RWPE2 (cell line): Measurements from ENCODE around the gene CACNG7.
"Not testable (repeated sequence)": the region's sequence is repeated elsewhere in the genome, so short reads cannot be mapped to it uniquely, and the experiment has no call there.

Source experiments
- ATAC-seq: fragments of 200-7000 bp; cut with Tn5 transposase; 3 replicates; pipeline ENCODE4 v1.9.1; 2021; ENCODE audit warnings: low read depth
- DNase-seq: peaks from one replicate; pipeline ENCODE4 v3.0.0-alpha.2; 2020; ENCODE audit warnings: low spot score
- H3K27ac ChIP-seq: fragments of 450-650 bp; 2 replicates; pipeline ENCODE4 v1.5.1; 2017; ENCODE audit warnings: mild to moderate bottlenecking; ENCODE audit not compliant: poor library complexity, severe bottlenecking
- H3K27me3 ChIP-seq: fragments of 250-450 bp; sonication (Bioruptor Pico); 2 replicates; pipeline ENCODE4 v1.5.1; 2021; ENCODE audit warnings: mild to moderate bottlenecking, moderate library complexity; ENCODE audit not compliant: insufficient read depth, poor library complexity, severe bottlenecking
- H3K36me3 ChIP-seq: fragments of 250-450 bp; sonication (Bioruptor Pico); 2 replicates; pipeline ENCODE4 v1.5.1; 2020; ENCODE audit warnings: low read depth, mild to moderate bottlenecking, moderate library complexity
- H3K4me1 ChIP-seq: fragments of 250-450 bp; sonication (Bioruptor Pico); 2 replicates; pipeline ENCODE4 v1.5.1; 2021; ENCODE audit warnings: mild to moderate bottlenecking, moderate library complexity; ENCODE audit not compliant: insufficient read depth, poor library complexity, severe bottlenecking
- H3K4me3 ChIP-seq: fragments of 250-450 bp; sonication (Bioruptor Pico); 2 replicates; pipeline ENCODE4 v1.5.1; 2021; ENCODE audit warnings: mild to moderate bottlenecking, moderate library complexity; ENCODE audit not compliant: severe bottlenecking
- H3K9me3 ChIP-seq: fragments of 250-450 bp; sonication (Bioruptor Pico); 2 replicates; pipeline ENCODE4 v1.5.1; 2021; ENCODE audit warnings: mild to moderate bottlenecking, moderate library complexity; ENCODE audit not compliant: severe bottlenecking
- CTCF ChIP-seq: fragments of 450-650 bp; IDR thresholded peaks from one replicate; pipeline ENCODE4 v1.5.1; 2017; ENCODE audit warnings: mild to moderate bottlenecking, moderate library complexity; ENCODE audit not compliant: poor library complexity, severe bottlenecking

CACNG7 gene

GRCh38 chr19:53944416-53944815, 35.3 kb downstream of the CACNG7 start:
- ATAC-seq (no peak), DNase-seq (no peak)
- TF ChIP-seq CTCF: no peak
- H3K27ac ChIP-seq: no peak overlapping the region
- H3K9me3 ChIP-seq: no peaks in the 10 kb centered on the region
- H3K4me1 ChIP-seq: no peaks in the 10 kb centered on the region
- H3K36me3 ChIP-seq: no peaks in the 10 kb centered on the region
- H3K27me3 ChIP-seq: peaks cover 37% of the 10 kb centered on the region
- H3K4me3 ChIP-seq: no peak overlapping the region

- Histone ChIP-seq H3K36me3 (no peaks in the 10 kb centered on the region), H3K27me3 (peaks cover 37% of the 10 kb centered on the region), H3K27ac (no peak overlapping the region), H3K4me1 (no peaks in the 10 kb centered on the region), H3K4me3 (no peak overlapping the region), H3K9me3 (no peaks in the 10 kb centered on the region)
- TF ChIP-seq CTCF: no peak
- no peak for ATAC-seq
- no peak for DNase-seq
Observed at GRCh38 chr19:53944933-53945332, 35.9 kb downstream of the CACNG7 start.

- H3K36me3 ChIP-seq: no peaks in the 10 kb centered on the region
- peaks cover 37% of the 10 kb centered on the region for H3K27me3 ChIP-seq
- DNase-seq (no peak), ATAC-seq (peak; percentile 37; the same call in 1 of the 3 replicates)
- H3K4me1 ChIP-seq: no peaks in the 10 kb centered on the region
- no peak for TF ChIP-seq CTCF
- no peaks in the 10 kb centered on the region for H3K9me3 ChIP-seq
- H3K4me3 ChIP-seq: no peak overlapping the region
- no peak overlapping the region for H3K27ac ChIP-seq
Observed at GRCh38 chr19:53945441-53945840, 36.4 kb downstream of the CACNG7 start.

GRCh38 chr19:53945998-53946397, 36.9 kb downstream of the CACNG7 start:
- no peak overlapping the region for H3K27ac ChIP-seq
- TF ChIP-seq CTCF: no peak
- no peaks in the 10 kb centered on the region for H3K9me3 ChIP-seq
- no peaks in the 10 kb centered on the region for H3K4me1 ChIP-seq
- H3K27me3 ChIP-seq: peaks cover 37% of the 10 kb centered on the region
- no peaks in the 10 kb centered on the region for H3K36me3 ChIP-seq
- ATAC-seq: no peak
- H3K4me3 ChIP-seq: no peak overlapping the region
- DNase-seq: no peak

- peaks cover 25% of the 10 kb centered on the region for H3K27me3 ChIP-seq
- H3K9me3 ChIP-seq: no peaks in the 10 kb centered on the region
- DNase-seq (no peak), ATAC-seq (no peak)
- no peaks in the 10 kb centered on the region for H3K4me1 ChIP-seq
- no peak overlapping the region for H3K27ac ChIP-seq
- H3K36me3 ChIP-seq: no peaks in the 10 kb centered on the region
- TF ChIP-seq CTCF: peak; percentile 16
- no peak overlapping the region for H3K4me3 ChIP-seq
Observed at GRCh38 chr19:53947624-53948023, 38.5 kb downstream of the CACNG7 start.

- not testable (repeated sequence) for H3K9me3 ChIP-seq, H3K27ac ChIP-seq, DNase-seq, ATAC-seq, H3K36me3 ChIP-seq, H3K4me3 ChIP-seq, H3K4me1 ChIP-seq
- peaks cover 18% of the 10 kb centered on the region for H3K27me3 ChIP-seq
Observed at GRCh38 chr19:53948611-53949010, 39.5 kb downstream of the CACNG7 start.
